ENCODE results near the gene C12orf75. TPM values are rescaled to one million over a fixed set of nuclear protein-coding genes. Genes with fewer than 3 reads are reported as not detected.

C12orf75 gene
- total RNA-seq, 1 experiment from 2014 or later: 173 TPM

DNA sequence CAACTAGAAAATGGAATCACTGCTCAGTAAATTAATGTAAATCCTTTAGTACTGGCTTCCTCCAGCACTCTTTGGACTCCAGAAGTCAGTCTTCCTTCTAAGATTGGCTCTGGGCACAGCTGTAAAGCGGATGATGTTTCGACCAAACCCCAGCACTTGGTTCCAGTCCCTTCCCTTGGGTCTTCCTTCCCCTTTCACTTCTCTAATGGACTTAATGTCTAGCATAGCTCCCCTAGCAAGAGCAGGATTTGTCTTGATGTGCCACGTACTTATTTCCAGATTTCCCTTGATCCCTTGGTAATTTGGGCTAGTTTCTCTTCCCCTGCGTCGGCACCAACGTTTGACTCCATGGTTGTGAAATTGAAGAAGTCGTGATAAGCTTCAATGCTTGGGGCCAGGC is 28.3 kb downstream of the C12orf75 start:
- CTCF ChIA-PET: interaction anchor here (0.6 kb wide), 1 partner anchor 17 kb away, joined by 7 read pairs; no protein-coding TSS in a partner anchor
- intact Hi-C loops (cut with micrococcal nuclease; ENCODE audit: unreplicated experiment): no loop called here

DNA sequence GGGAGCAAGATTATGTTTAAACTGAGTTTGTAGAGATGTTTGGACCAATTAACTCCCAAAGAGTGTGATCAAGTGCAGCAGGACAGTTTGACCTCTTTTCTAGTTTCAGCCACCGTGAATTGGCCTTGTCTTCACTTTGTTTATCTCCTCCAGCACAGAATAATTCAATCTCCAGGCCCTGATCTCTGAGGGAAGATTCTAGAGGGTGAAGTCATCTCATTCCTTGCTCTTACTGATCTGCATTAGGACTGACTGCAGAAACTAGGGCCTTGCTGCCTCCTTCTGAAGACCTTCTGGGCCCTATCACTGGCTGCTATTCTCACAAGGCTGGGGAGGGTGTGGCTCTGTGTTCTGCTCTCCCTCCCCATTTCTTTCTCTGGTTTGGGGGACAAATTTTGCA is 29.4 kb downstream of the C12orf75 start:
- Histone ChIP-seq H3K4me1 (peaks cover 40% of the 10 kb centered on the region), H3K4me3 (ENCODE audit: low read depth, low read length) (no peak overlapping the region), H3K27me3 (replicated peaks; ENCODE audit: control insufficient read depth, insufficient read depth, low read length) (no peaks in the 10 kb centered on the region), H3K36me3 (ENCODE audit: control insufficient read depth, insufficient read depth, low read length) (no peaks in the 10 kb centered on the region; the same call in 1 of the 2 replicates), H3K9me3 (no peaks in the 10 kb centered on the region)
- Mint-ChIP-seq H3K27ac (ENCODE audit: unreplicated experiment) (no peak overlapping the region), H3K36me3 (ENCODE audit: insufficient read depth, unreplicated experiment) (peaks cover 64% of the 10 kb centered on the region), H3K4me1 (ENCODE audit: low read depth, unreplicated experiment) (peaks cover 25% of the 10 kb centered on the region), H3K9me3 (ENCODE audit: unreplicated experiment) (peaks cover 3% of the 10 kb centered on the region), H3K4me3 (ENCODE audit: unreplicated experiment) (no peak overlapping the region), H3K27me3 (ENCODE audit: insufficient read depth, unreplicated experiment) (no peaks in the 10 kb centered on the region)
- no TSS peak for BruUV-seq (replicated peaks)
- DNase-seq: no peak
- CTCF ChIA-PET: no interaction called here
- TF ChIP-seq, protein P1, sequence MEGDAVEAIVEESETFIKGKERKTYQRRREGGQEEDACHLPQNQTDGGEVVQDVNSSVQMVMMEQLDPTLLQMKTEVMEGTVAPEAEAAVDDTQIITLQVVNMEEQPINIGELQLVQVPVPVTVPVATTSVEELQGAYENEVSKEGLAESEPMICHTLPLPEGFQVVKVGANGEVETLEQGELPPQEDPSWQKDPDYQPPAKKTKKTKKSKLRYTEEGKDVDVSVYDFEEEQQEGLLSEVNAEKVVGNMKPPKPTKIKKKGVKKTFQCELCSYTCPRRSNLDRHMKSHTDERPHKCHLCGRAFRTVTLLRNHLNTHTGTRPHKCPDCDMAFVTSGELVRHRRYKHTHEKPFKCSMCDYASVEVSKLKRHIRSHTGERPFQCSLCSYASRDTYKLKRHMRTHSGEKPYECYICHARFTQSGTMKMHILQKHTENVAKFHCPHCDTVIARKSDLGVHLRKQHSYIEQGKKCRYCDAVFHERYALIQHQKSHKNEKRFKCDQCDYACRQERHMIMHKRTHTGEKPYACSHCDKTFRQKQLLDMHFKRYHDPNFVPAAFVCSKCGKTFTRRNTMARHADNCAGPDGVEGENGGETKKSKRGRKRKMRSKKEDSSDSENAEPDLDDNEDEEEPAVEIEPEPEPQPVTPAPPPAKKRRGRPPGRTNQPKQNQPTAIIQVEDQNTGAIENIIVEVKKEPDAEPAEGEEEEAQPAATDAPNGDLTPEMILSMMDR (IDR thresholded peaks at IDR 0.05; ENCODE audit: insufficient read depth in 1 of 2, low read depth in 1 of 2, low read length in 1 of 2, severe bottlenecking in 1 of 2, unreplicated experiment in 1 of 2): no peak
- POLR2A ChIA-PET: no interaction called here
- intact Hi-C loops (cut with micrococcal nuclease; ENCODE audit: unreplicated experiment): no loop called here

More for the DNA sequence above, 28.3 kb downstream of the C12orf75 start:
- Histone ChIP-seq H3K9me3 (no peaks in the 10 kb centered on the region), H3K4me1 (peaks cover 48% of the 10 kb centered on the region), H3K27me3 (replicated peaks; ENCODE audit: control insufficient read depth, insufficient read depth, low read length) (no peaks in the 10 kb centered on the region), H3K36me3 (ENCODE audit: control insufficient read depth, insufficient read depth, low read length) (no peaks in the 10 kb centered on the region; the same call in 1 of the 2 replicates), H3K4me3 (ENCODE audit: low read depth, low read length) (no peak overlapping the region)
- POLR2A ChIA-PET: no interaction called here
- DNase-seq: no peak
- H3K27me3 Mint-ChIP-seq (ENCODE audit: insufficient read depth, unreplicated experiment): no peaks in the 10 kb centered on the region
- H3K27ac Mint-ChIP-seq (ENCODE audit: unreplicated experiment): no peak overlapping the region
- peaks cover 11% of the 10 kb centered on the region for H3K9me3 Mint-ChIP-seq (ENCODE audit: unreplicated experiment)
- TF ChIP-seq, protein P1 (IDR thresholded peaks at IDR 0.05; ENCODE audit: insufficient read depth in 1 of 2, low read depth in 1 of 2, low read length in 1 of 2, severe bottlenecking in 1 of 2, unreplicated experiment in 1 of 2): no peak
- no peak overlapping the region for H3K4me3 Mint-ChIP-seq (ENCODE audit: unreplicated experiment)
- no TSS peak for BruUV-seq (replicated peaks)
- peaks cover 68% of the 10 kb centered on the region for H3K36me3 Mint-ChIP-seq (ENCODE audit: insufficient read depth, unreplicated experiment)
- peaks cover 32% of the 10 kb centered on the region for H3K4me1 Mint-ChIP-seq (ENCODE audit: low read depth, unreplicated experiment)

DNA sequence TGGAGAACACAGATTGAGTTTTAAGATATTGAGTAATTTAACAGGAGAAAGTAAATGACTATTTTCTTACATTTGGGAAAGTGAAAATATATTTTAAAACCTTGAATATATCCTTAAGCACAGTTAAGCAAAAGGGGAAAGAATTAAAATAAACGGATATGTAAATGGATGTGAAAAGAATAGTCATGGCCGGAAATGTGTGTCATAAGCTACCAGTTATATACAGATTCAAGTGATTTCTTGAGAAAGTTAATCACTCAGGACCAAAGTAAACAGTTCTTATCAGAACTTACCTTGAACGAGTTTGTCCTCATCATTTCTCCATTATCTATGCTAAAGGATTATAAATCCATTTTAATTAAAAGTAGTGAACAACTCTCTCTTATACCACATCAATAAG is 33.4 kb downstream of the C12orf75 start:
- no peak overlapping the region for H3K4me3 Mint-ChIP-seq (ENCODE audit: unreplicated experiment)
- H3K9me3 ChIP-seq: no peaks in the 10 kb centered on the region
- H3K27me3 ChIP-seq (replicated peaks; ENCODE audit: control insufficient read depth, insufficient read depth, low read length): no peaks in the 10 kb centered on the region
- peaks cover 56% of the 10 kb centered on the region for H3K36me3 Mint-ChIP-seq (ENCODE audit: insufficient read depth, unreplicated experiment)
- H3K27me3 Mint-ChIP-seq (ENCODE audit: insufficient read depth, unreplicated experiment): no peaks in the 10 kb centered on the region
- BruUV-seq (replicated peaks): no TSS peak
- ChIA-PET CTCF (no interaction called here), POLR2A (no interaction called here)
- no peak overlapping the region for H3K27ac Mint-ChIP-seq (ENCODE audit: unreplicated experiment)
- TF ChIP-seq, protein P1 (IDR thresholded peaks at IDR 0.05; ENCODE audit: insufficient read depth in 1 of 2, low read depth in 1 of 2, low read length in 1 of 2, severe bottlenecking in 1 of 2, unreplicated experiment in 1 of 2): no peak
- no peak for DNase-seq
- no peaks in the 10 kb centered on the region; the same call in 1 of the 2 replicates for H3K36me3 ChIP-seq (ENCODE audit: control insufficient read depth, insufficient read depth, low read length)
- intact Hi-C loops (cut with micrococcal nuclease; ENCODE audit: unreplicated experiment): no loop called here
- no peaks in the 10 kb centered on the region for H3K4me1 Mint-ChIP-seq (ENCODE audit: low read depth, unreplicated experiment)
- peaks cover 5% of the 10 kb centered on the region for H3K4me1 ChIP-seq
- no peak overlapping the region for H3K4me3 ChIP-seq (ENCODE audit: low read depth, low read length)
- no peaks in the 10 kb centered on the region for H3K9me3 Mint-ChIP-seq (ENCODE audit: unreplicated experiment)
